GM18502 (cell line): ENCODE measurements around the gene IQCN.

Experiments used
- ATAC-seq: cut with Tn5 transposase; IDR thresholded peaks from one replicate; pipeline ENCODE4 v1.9.1; 2021; ENCODE audit warnings: mild to moderate bottlenecking; ENCODE audit not compliant: unreplicated experiment, poor library complexity

The IQCN gene

GRCh38 chr19:18274219-18274780 is at the start of gene IQCN:
TSS of gene IQCN (minus strand) at chr19:18274452. CDS start at chr19:18269478, 4,974 bp downstream.
- no peak for ATAC-seq

GRCh38 chr19:18322759-18323460 is 48.7 kb upstream of the IQCN start, which contains the start of gene LSM4:
TSS of gene LSM4 (minus strand) at chr19:18323076. CDS start at chr19:18323020, 56 bp downstream.
- ATAC-seq = peak; percentile 90

- no peak for ATAC-seq
Observed at GRCh38 chr19:18322318-18322758, 48.1 kb upstream of the IQCN start.

GRCh38 chr19:18321734-18322102 is 47.5 kb upstream of the IQCN start:
- ATAC-seq = no peak

GRCh38 chr19:18320865-18321733 is 46.8 kb upstream of the IQCN start:
- no peak for ATAC-seq

GRCh38 chr19:18319591-18320135 is 45.4 kb upstream of the IQCN start:
- no peak for ATAC-seq

GRCh38 chr19:18317961-18318800 is 43.9 kb upstream of the IQCN start:
- no peak for ATAC-seq

GRCh38 chr19:18313398-18313797 is 39.1 kb upstream of the IQCN start:
- no peak for ATAC-seq

GRCh38 chr19:18312092-18312534 is 37.9 kb upstream of the IQCN start:
- ATAC-seq = no peak

GRCh38 chr19:18311502-18312091 is 37.3 kb upstream of the IQCN start:
- ATAC-seq = no peak

GRCh38 chr19:18310966-18311365 is 36.7 kb upstream of the IQCN start:
- no peak for ATAC-seq

- ATAC-seq = no peak
Observed at GRCh38 chr19:18310118-18310909, 36.1 kb upstream of the IQCN start.

GRCh38 chr19:18309525-18310064 is 35.3 kb upstream of the IQCN start:
- no peak for ATAC-seq

- ATAC-seq = no peak
Observed at GRCh38 chr19:18308948-18309325, 34.7 kb upstream of the IQCN start.

- no peak for ATAC-seq
Observed at GRCh38 chr19:18308051-18308947, 34.0 kb upstream of the IQCN start.

GRCh38 chr19:18307271-18307681 is 33.0 kb upstream of the IQCN start:
- no peak for ATAC-seq

- no peak for ATAC-seq
Observed at GRCh38 chr19:18306888-18307260, 32.6 kb upstream of the IQCN start.
